Activated gamma-delta T cell treated with anti-CD3 and anti-CD28 coated beads, Interleukin-2, amount 50 U/mL, for 16 hours (primary cell): ENCODE measurements around the gene IL17REL.
A peak's percentile ranks its signal among the peaks of the same experiment; 100 is the strongest.

ENCODE experiments used
- DNase-seq: peaks from one replicate; pipeline ENCODE4 v3.0.0-alpha.2; 2020; ENCODE audit warnings: low read depth

The IL17REL gene

DNA sequence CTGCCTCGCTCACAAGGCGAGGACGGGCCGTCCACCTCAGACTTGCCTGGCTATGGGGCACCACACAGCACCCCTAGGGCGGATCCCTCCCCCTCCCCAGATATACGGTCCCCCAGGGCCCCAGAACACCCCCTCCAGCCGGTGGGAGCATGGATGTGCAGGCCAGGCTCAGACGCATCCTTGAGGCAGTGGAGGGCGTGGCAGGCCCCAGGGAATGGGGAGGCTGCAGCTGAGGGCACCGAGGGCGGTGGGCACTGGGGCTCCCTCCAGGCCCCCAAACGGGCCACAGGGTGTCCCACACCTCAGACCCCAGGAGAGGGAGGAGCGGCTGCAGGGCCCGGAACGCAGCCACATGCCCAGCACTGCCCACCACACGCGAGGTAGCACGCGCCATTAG lies 33.5 kb upstream of the IL17REL start:
- no peak for DNase-seq

DNA sequence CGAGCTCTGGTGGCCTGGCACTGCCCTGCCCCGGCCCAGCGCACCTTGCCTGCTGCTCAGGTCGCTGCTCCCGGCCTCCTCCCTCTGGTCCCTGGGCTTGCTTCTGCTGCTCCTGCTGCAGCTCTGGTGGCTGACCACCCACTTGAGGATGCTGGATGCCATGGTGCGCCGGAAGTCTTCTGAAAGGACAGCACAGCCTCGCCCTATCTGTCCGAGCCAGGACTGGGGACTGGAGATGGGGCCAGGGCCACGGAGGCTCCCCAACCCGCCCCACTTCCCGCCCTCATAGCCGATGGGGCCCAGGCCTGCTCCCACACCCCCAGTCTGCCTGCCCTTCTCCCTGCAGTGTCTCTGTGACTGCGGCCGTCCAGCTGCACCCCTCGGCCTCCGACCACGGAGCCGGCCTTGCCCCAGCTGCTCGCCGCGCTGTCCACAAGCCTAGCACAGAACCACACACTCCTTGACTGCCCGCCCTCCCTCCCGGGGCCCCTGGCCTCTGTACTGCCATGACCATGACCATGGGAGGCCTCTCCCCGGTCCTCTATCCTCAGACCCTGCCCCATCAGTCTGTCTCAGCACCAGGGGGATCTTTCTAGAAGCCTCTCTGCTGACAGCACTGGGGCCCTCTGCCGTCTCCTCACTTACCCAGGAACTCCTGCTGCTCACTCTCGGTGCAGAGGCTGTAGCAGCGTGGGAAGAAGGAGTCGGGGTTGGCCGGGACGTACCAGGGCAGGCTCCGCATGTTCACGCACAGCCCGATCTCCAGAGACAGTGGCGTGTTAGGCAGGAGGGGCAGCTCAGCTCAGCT lies 32.9 kb upstream of the IL17REL start:
- DNase-seq = no peak

DNA sequence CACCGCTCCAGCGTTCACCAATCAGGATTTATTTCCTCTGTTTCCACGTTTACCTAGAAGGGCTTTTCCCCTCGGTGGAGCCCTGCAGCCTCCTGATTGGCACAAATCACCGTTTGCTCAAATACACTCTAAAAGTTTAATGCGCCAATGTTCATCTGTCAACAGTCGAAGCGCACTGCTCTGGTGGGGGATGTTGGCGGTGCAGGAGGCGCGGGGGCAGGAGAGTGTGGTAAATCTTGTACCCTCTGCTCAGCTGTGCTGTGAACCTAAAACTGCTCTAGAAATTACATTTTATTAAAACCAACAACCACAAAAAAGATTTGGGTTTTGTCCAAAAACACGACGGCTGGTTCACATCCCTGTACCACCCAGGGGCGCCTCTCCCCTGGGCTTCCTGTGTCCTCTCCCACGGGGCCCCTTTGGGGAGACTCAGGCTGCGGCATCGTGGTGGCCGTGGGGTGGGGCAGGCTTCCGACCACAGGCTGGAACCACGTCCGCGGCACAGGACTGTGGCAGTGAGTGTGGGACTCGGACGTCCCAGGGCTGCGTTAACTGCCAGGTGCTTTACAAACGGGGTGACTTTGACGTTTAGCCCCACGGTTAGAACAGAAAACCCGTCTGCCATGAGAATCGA lies 32.0 kb upstream of the IL17REL start:
- DNase-seq = no peak

DNA sequence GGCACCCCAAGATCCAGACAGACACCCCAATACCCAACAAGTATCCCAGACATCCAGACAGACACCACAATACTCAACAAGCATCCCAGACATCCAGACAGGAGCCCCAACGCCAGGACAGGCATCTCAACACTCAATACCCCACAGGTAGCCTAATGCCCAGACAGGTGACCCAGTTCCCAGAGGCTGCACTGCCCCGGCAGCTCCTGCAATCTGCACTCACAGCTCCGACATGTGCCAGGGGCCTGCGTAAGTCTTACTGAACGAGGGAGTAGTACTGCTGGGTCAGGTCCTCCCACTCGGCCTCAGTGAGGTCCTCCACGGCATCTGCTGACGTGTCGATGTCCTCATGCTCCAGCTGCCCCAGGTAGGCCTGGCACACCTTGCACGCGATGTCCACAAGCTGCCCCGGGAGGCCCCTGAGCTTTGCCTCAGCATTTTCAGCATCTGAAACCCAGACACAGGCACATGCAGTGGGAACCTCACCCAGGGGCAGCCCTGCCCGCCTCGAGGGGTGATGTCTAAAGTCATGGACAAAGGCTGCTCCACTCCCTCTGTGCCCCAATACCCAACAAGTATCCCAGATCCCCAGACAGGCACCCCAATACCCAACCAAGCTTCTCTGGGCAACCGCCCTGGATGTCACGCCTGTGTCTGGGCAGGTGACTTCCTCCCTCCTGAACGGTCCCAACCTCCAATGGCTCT lies 28.9 kb upstream of the IL17REL start:
- DNase-seq = no peak

DNA sequence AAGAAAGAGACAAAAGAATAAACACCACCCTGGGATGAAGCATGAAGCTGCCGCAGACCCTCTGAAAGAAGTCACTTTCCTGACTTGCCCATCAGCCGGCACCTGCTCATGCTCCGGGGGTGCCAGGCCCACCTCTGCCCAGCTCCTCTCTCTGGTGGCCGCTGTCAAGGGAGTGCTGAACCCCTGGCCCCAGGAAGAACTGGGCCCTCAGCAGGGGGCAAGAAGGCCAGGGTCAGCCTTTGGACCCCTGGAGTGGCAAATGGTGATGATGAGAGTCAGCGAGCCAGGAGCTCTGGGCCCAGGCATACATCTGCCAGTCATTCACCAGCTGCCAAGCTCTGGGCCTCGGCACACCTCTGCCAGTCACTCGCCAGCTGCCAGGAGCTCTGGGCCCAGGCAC lies 28.2 kb upstream of the IL17REL start:
- DNase-seq = no peak

DNA sequence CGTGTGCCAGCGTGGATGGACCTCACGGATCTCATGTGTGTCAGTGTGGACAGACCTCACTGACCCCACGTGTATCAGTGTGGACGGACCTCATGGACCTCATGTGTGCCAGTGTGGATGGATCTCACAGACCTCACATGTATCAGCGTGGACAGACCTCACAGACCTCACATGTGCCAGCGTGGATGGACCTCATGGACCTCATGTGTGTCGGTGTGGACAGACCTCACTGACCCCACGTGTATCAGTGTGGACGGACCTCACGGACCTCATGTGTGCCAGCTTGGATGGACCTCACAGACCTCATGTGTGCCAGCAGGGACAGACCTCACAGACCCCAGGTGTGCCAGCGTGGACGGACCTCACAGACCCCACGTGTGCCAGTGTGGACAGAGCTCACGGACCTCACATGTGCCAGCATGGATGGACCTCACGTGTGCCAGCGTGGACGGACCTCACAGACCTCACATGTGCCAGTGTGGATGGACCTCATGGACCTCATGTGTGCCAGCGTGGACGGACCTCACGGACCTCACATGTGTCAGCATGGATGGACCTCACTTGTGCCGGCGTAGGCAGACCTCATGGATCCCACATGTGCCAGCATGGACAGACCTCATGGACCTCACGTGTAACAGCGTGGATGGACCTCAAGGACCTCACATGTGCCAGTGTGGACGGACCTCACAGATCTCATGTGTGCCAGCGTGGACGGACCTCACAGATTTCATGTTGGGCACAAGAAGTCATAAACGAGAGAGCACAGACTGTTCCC lies 27.3 kb upstream of the IL17REL start:
- no peak for DNase-seq

DNA sequence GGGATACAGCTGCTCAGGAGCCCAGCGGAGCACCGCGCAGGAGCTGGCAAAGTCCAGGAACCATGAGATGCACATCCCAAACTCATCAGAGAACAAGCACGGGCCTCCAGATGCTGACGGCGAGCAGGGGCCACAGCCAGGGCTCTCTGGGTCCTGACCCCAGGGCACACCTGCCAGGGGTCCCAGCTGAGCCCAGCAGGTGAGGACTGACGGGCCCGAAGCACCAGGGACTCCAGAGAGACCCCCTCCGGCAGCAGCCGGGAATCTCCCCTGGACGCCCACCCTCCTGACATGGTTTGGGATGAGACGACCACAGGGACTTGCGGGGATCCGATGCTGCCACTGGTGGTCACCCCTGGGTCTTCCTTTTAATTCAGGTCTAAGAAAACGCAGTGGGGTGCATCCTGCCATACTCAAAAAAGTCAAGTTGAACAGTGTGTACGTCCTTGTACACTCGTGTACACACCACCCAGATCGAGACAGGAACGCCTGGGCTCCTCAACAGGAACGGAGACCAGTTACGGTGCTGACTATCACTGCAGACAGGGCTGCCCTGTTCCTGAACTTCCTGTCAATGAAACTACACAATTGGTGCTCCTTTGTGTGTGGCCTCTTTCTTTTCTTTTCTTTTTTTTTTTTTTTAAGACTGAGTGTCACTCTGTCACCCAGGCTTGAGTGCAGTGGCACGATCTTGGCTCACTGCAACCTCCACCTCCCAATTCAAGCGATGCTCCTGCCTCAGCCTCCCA lies 23.6 kb upstream of the IL17REL start:
- DNase-seq = no peak

DNA sequence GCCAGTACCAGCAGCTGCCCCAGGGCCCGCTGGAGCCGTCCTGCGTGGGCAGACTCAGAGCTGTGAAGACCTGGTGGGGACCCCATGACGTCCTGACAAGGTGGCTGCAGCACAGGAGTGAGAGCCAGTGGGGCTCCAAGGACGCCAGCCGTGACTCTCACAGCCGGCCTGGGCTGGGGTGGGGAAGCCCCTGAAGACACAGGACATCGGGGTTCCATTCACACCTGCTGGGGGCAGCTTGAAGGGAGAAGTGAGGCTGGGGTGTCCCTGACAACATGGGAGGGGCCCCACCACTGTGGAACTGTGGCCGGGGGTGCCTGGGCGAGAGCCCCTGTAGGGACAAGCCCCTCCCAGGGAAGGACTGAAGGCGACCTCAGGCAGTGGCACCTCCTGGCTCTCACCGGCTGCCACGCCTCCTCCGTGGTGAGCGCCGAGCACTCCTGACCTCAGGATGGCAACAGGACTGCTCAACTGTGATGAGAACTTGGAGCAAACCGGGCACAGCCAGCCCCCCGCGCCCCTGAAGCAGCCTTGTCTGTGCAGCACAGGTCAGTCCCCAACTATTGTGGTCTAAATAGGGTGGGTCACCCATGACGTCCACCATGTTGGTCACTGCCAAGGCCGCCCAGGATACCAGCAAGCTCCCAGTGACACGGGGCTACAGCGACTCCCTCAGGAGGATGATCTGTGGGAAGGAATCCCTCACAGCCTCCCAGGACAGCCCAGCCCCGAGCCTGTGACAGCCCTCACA lies 22.7 kb upstream of the IL17REL start:
- DNase-seq = no peak

DNA sequence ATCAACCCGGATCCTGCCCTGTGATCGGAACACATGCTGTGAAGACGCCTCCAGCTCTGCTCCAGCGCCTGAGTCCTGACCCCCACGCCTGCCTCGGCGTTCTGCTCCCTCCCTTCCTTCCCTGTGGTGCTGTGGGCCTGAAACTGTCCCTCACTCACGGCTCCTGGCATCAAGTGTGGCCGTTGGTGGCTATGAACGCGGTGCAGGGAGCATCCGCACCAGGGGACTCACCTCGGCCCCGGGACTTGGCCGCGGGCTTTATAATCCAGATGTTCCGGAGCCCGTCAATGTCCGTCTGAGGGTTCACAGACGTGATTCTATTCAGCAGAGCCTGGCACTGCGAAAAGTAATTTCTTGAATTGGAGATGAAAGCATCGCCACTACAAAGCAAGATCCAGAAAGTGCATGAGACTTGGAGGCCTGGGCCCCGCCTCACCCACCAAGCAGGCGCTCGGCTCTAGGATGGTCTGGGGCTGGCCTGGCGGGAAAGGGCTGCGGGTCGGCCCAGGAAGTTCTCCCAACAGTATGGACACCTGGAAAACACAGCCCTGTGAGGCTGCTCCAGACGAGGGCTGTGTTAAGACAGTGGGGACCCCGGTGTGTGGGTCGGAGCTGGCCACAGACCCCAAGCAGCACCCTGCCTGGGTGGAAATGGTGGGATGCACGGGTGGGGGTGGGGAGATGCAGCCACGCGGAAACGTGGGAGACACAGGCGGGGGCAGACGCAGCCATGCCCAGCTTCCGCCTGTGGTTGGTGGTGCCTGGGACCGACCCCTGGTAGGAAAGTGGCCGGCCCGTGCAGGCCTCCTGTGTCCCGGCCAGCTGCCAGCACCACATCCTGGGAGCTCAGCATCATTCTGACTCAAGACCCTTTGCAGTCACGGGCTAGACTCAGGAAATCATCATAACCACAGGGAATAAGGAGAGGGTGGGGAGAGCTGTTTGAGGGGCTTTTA lies 21.8 kb upstream of the IL17REL start:
- no peak for DNase-seq

DNA sequence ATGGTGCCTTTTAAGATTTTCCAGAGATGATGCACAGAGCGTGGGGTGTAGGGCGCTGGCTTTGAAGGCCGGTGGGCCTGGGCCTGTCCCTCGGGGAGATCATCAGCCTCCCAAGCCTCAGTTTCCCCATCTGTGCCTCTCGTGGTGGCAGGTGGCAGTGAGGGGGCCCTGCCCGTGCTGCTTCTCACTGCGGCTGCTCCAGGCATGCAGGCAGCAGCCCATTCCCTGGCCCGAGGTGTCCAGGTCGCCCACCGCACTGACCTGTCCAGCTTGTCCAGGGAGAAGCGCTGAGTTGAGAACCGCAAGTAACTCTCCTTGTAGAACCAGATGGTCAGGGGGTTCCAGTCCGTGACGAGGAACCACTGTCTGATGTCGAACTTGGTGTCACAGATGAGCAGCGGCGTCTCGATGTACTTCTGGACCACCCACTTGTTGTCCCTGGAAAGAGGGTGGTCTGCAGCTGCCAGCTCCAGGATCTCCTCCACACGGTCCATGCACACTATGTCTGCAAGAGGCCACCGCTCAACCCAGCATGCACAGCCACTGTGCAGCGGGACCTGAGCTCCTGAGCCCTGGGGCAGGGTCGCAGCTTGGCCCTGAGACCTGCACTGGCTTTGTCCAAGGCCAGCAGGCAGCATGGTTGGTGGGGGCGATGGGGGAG lies 20.5 kb upstream of the IL17REL start:
- no peak for DNase-seq

DNA sequence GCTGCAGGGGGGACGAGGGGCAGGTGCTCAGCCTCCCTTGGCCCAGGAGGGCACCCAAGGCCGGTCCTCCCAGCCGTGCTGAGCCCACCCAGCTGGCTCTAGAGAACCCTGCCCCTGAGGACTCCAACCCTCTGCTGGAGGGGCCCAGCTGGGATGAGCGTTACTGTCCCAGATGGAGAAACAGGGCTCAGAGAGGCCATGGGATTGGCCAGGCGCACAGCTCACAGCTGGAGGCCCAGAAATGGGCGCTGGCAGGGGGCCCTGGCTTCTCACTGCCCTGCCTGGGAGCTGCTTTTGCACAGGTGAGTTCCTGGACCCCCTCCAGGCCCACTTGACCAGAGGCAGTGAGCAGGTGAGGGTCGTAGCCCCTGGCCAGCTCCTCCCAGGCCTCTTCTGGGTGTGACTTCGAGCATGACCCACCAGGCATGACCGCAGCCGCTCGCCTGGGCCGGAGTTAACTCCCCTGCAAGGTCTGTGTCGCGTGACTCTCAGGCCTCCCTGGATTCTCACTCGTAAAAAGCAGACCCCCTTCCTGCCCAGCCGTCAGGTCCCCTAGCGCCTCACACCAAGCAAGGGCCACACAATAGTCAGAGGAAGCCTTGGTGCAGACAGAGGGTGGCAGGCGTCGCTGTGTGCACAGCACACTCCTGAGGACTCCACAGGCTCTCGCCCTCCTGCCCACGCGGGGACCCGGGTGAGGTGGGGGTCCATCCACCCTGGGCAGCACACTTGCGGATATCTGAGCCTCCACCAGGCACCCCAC lies 19.7 kb upstream of the IL17REL start:
- no peak for DNase-seq

DNA sequence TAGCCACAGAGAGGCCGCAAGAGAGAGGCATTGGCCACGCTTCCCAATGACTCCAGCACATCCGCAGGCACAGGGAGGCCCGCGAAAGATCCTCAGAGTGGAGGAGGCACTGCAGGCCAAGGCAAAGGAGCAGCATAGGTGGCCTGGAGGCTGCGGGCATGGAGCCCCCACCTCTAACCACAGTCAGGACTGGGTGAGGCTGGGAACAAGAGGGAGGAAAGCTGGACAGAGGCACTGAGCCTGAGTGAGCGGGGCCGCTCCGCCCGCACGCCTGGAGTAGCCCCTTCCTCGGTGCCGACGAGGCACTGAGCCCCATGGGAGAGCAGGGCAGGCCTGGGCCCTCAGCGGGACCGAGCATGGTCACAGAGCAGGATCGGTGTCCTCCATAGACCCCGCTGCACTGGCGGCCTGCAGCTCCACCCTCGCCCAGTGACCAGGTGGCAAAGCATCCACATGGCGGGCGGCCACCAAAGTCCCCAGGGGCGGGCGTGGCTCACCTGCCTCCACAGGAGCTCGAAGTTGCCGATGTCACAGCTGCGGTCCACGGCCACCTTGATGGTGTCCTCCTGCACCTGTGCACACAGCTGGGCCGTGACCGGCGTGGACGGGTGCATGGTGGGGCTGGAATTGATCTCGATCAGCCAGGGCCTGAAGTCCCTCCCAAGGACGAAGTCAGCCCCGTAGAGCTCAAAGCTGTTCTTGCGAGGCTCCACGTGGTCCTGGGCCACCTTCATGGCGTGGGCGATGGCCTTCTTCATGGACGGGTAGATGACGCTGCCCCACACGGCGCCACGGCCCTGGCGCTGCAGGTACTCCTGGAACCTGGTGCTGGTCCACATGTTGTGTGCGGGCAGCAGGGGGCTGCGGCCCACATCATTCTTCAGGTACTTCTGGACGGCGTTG lies 18.9 kb upstream of the IL17REL start:
- no peak for DNase-seq

DNA sequence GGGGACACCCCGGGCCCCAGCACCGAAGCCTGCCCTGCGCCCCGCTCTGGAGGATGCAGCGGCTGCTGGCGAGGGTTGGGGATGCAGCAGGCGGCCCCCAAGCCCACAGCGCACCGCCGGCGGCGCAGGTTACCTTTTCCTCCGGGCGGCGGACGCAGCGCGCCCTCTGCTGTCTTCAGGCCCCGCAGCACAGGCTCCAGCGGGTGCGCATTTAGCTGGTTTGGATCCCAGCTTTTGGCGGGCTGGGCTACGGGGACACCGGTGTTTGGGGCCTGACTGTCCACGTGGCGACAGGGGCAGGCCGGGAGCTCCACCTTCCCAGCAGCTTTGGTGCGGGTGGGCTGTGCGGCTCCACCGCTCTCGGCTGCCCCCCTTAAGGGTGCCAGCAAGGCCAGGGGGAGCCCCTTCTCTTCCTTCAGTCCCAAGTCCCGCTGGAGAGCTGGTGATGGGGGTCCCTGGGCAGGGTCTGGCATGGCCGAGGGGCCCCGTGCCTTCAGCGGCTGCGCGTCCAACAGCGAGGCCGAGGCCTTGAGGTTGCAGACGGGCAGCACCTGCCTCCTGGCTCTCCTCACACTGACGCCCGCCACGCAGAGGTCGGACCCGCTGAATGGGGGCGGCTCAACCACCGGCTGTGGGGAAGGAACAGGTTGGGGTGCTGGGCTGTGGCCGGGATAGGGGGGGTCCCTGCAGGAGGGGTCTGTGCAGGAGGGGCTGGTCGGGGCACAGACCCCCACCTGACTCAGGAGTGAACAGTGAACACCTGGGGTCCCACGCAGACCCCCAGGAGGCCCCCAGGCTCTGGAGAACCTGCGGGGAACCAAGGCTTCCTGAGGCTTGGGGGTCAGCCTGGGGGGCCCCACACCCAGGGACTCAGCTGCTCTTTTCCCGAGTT lies 18.0 kb upstream of the IL17REL start:
- peak; percentile 74 for DNase-seq

DNA sequence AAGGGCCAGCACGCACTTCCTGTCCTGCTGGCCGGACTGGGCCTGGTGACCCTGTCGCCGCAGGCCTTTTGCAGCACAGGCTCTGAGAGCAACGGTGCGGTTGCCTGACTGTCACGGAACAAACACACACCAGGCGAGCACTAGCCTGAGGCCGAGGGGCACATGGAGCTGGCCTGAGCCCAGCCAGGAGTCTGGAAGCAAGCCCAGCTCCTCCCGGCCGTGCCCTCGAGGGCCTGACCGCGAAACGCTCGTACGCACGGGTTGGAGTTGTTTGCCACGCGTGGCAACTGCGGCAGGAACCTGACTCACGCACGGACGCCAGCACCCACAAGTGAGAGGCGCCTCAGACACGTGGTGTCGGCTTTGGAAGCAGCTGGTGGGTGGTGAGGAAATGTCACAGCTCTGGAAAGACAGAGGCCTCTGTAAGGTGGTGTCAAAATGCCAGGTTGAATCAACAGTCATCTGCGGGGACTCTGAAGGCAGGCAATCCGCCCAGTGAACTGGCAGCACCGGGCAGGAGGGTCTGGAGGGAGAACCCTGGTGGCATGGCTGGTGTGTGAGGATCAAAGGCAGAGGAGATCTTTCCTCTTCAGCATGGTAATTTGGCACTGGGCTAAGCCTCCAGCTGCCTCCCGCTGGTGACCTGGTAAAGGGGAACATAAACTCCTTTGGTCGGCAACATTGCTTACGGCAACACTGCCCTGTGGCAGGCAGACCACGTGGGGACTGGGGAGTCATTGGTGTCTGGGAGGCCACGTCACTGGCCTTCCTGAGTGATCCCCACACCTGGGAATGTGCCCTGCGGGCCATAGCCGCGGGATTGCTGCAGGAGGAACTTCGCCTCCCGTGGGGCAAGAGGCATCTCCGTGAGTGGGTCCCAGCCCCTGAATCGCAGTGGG lies 15.3 kb upstream of the IL17REL start:
- peak; percentile 57 for DNase-seq

DNA sequence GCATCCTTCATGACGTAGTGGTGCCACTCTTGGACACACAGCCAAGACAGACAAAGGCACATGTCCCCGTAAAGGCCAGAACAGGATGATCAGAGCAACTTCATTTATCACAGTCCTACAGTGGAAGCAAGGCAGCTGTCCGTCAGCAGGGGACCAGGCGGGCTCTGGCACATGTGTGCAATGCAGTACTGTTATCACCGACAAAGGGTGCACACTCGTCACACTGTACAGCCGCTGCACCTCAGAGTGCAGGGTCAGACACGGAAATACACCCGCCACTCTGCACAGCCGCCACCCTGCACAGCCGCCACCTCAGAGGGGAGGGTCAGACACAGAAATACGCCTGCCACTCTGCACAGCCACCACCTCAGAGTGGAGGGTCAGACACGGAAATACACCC lies 13.4 kb upstream of the IL17REL start:
- DNase-seq = no peak
